GM19467 (cell line): ENCODE results near the gene STK17A.
A peak's percentile ranks its signal among the peaks of the same experiment; 100 is the strongest.

ENCODE experiments used
- ATAC-seq: cut with Tn5 transposase; IDR thresholded peaks from one replicate; pipeline ENCODE4 v1.9.1; 2021; ENCODE audit warnings: mild to moderate bottlenecking, moderate library complexity; ENCODE audit not compliant: unreplicated experiment

STK17A gene

GRCh38 chr7:43630482-43630881, 47.6 kb downstream of the STK17A start:
- ATAC-seq: no peak

- no peak for ATAC-seq
These were observed 48.7 kb downstream of the STK17A start for GRCh38 chr7:43631559-43631958.

GRCh38 chr7:43632746-43633145, 49.8 kb downstream of the STK17A start:
- ATAC-seq: no peak

- ATAC-seq: no peak
These were observed 51.5 kb downstream of the STK17A start for GRCh38 chr7:43634384-43634783.

- ATAC-seq: no peak
These were observed 53.2 kb downstream of the STK17A start for GRCh38 chr7:43636093-43636492.

- ATAC-seq: no peak
These were observed 54.4 kb downstream of the STK17A start for GRCh38 chr7:43637114-43637806.

GRCh38 chr7:43639858-43640491, 57.1 kb downstream of the STK17A start:
- no peak for ATAC-seq

- no peak for ATAC-seq
These were observed 57.8 kb downstream of the STK17A start for GRCh38 chr7:43640679-43641078.

GRCh38 chr7:43642897-43643630, 60.2 kb downstream of the STK17A start:
- ATAC-seq: no peak

GRCh38 chr7:43643846-43644245, 60.9 kb downstream of the STK17A start:
- no peak for ATAC-seq

- ATAC-seq: no peak
These were observed 62.9 kb downstream of the STK17A start for GRCh38 chr7:43645699-43646226.

GRCh38 chr7:43646603-43647338, 63.9 kb downstream of the STK17A start:
- ATAC-seq: no peak

- no peak for ATAC-seq
These were observed 64.4 kb downstream of the STK17A start for GRCh38 chr7:43647339-43647672.

GRCh38 chr7:43647673-43648472, 65.0 kb downstream of the STK17A start:
- ATAC-seq: no peak

- peak; percentile 46 for ATAC-seq
These were observed 65.8 kb downstream of the STK17A start for GRCh38 chr7:43648473-43649406.

- ATAC-seq: peak; percentile 72
These were observed 66.9 kb downstream of the STK17A start for GRCh38 chr7:43649755-43650274.

- ATAC-seq: no peak
These were observed 67.6 kb downstream of the STK17A start for GRCh38 chr7:43650457-43651052.

- ATAC-seq: no peak
These were observed 69.5 kb downstream of the STK17A start for GRCh38 chr7:43652364-43652763.

- no peak for ATAC-seq
These were observed 70.6 kb downstream of the STK17A start for GRCh38 chr7:43653466-43653865.
